Naive thymus-derived CD4-positive, alpha-beta T cell (primary cell): ENCODE data around the gene TMOD4. TPM values are rescaled to one million over a fixed set of nuclear protein-coding genes. Genes with fewer than 3 reads are reported as not detected.

ENCODE experiments used
- ATAC-seq: fragments of 150-1000 bp; cut with Tn5 transposase; 2 replicates; pipeline ENCODE4 v1.10.0; 2021; ENCODE audit warnings: mild to moderate bottlenecking, moderate library complexity
- CTCF ChIA-PET: fragments of 350-600 bp; sonication (Branson Sonifier 250); formaldehyde crosslinking; loops from one replicate; lab custom pipeline; 2021; ENCODE audit warnings: antibody characterized with exemption; lab: Charles Lee
- POLR2A ChIA-PET: fragments of 350-600 bp; sonication (Branson Sonifier 250); formaldehyde crosslinking; loops from one replicate; lab custom pipeline; 2021; ENCODE audit warnings: antibody characterized with exemption, inconsistent platforms; lab: Charles Lee
- DNase-seq, 9 donors: peaks; one replicate each; pipeline versions ENCODE4 v3.0.0 to v3.0.0-alpha.2; 2020 to 2022; ENCODE audit warnings: mixed read lengths in 1 of 9
- H3K27ac ChIP-seq: one replicate; pipeline ENCODE4 v1.7.0; 2013; ENCODE audit warnings: mild to moderate bottlenecking, low read depth, low read length, moderate library complexity
- H3K27me3 ChIP-seq, 2 donors: one replicate each; pipeline ENCODE4 v1.7.0; 2013; ENCODE audit warnings: low read length in 2 of 2, mild to moderate bottlenecking in 2 of 2, moderate library complexity in 2 of 2; ENCODE audit not compliant: control insufficient read depth in 2 of 2, insufficient read depth in 2 of 2
- H3K36me3 ChIP-seq, 3 experiments: 1 replicate in 2 of 3; 2 replicates in 1 of 3; pipeline ENCODE4 v1.7.0; 2013; ENCODE audit warnings: low read length in 3 of 3, mild to moderate bottlenecking in 3 of 3, moderate library complexity in 1 of 3; ENCODE audit not compliant: insufficient read depth in 3 of 3, control insufficient read depth in 2 of 3
- H3K4me1 ChIP-seq, 2 donors: one replicate each; pipeline ENCODE4 v1.7.0; 2013; ENCODE audit warnings: low read length in 2 of 2, mild to moderate bottlenecking in 2 of 2, moderate library complexity in 1 of 2; ENCODE audit not compliant: control insufficient read depth in 2 of 2, insufficient read depth in 2 of 2
- H3K4me3 ChIP-seq: 2 replicates; pipeline ENCODE4 v1.7.0; 2013; ENCODE audit warnings: mild to moderate bottlenecking, low read length
- H3K9me3 ChIP-seq, 3 experiments: 1 replicate in 2 of 3; 2 replicates in 1 of 3; pipeline ENCODE4 v1.7.0; 2013; ENCODE audit warnings: low read length in 3 of 3; ENCODE audit not compliant: control insufficient read depth in 2 of 3
- H3K27ac Mint-ChIP-seq, 9 donors: one replicate each; pipeline ENCODE4 v1.8.0; 2020 to 2022; ENCODE audit warnings: mixed read lengths in 9 of 9, mild to moderate bottlenecking in 8 of 9, moderate library complexity in 5 of 9, inconsistent platforms in 2 of 9
- H3K27me3 Mint-ChIP-seq, 5 donors: one replicate each; pipeline ENCODE4 v1.8.0; 2021 to 2022; ENCODE audit warnings: mixed read lengths in 5 of 5, mild to moderate bottlenecking in 1 of 5
- H3K36me3 Mint-ChIP-seq, 5 donors: one replicate each; pipeline ENCODE4 v1.8.0; 2020 to 2022; ENCODE audit warnings: mixed read lengths in 5 of 5, mild to moderate bottlenecking in 3 of 5, inconsistent platforms in 1 of 5
- H3K4me1 Mint-ChIP-seq, 7 donors: one replicate each; pipeline ENCODE4 v1.8.0; 2020 to 2022; ENCODE audit warnings: mixed read lengths in 7 of 7, mild to moderate bottlenecking in 3 of 7, inconsistent platforms in 1 of 7
- H3K4me3 Mint-ChIP-seq, 10 donors: one replicate each; pipeline ENCODE4 v1.8.0; 2020 to 2022; ENCODE audit warnings: mild to moderate bottlenecking in 10 of 10, mixed read lengths in 10 of 10, moderate library complexity in 6 of 10, inconsistent platforms in 2 of 10
- H3K9me3 Mint-ChIP-seq, 11 donors: one replicate each; pipeline ENCODE4 v1.8.0; 2020 to 2022; ENCODE audit warnings: mixed read lengths in 11 of 11, mild to moderate bottlenecking in 4 of 11, inconsistent platforms in 1 of 11, moderate library complexity in 1 of 11
- intact Hi-C, 2 donors: fragments of 100-400 bp; cut with micrococcal nuclease; formaldehyde crosslinking; loops; one replicate each; pipeline ENCODE4 v1.15.1; 2023
- polyA plus RNA-seq, 2 donors: library from polyadenylated mRNA; unstranded; fragments of 300-500 nt; fragmentation: Illumina TruSeq; gene quantifications; one replicate each; pipeline ENCODE4 v1.2.3, GENCODE V29; 2021
- total RNA-seq, 6 experiments: library from RNA in 5 of 6; stranded (reverse) in 5 of 6; gene quantifications; 1 replicate in 5 of 6; 2 replicates in 1 of 6; pipeline ENCODE4 v1.2.3 and lab custom pipeline; 2021 to 2026

TMOD4 gene
- 1 to 10 TPM; 2.5 to 5.4 (median 4.4) TPM for total RNA-seq
- polyA plus RNA-seq = under 1 TPM in 1 of 2 donors, not detected in 1; 0.73 TPM
- total RNA-seq (lab: John Stamatoyannopoulos, UW) = 3.4 reads per million, percentile 18 among the genes with 10 or more reads in this experiment

GRCh38 chr1:151175863-151176262 is at the start of gene TMOD4:
Gene TMOD4 (minus strand): TSS chr1:151175981. CDS start chr1:151174875, 1,106 bp downstream.
- ChIA-PET CTCF (interaction anchor here (1.0 to 1.3 kb wide), 4 partner anchors 18 to 76 kb away, joined by 3 read pairs; no protein-coding TSS in a partner anchor), POLR2A (interaction anchor here (2.5 kb wide), 1 partner anchor 14 kb away, joined by 7 read pairs; the partner anchor contains the start of gene VPS72)
- Mint-ChIP-seq H3K4me3 (no peak within 1 kb of the TSS), H3K4me1 (peaks cover 0 to 13% (median 3%) of the 10 kb centered on the region in 7 donors), H3K36me3 (peaks cover 18 to 57% (median 24%) of the 10 kb centered on the region in 5 donors), H3K9me3 (no peaks in the 10 kb centered on the region), H3K27ac (peak within 1 kb of the TSS in 7 of 9 donors; percentile 19 to 76 (median 49)), H3K27me3 (no peaks in the 10 kb centered on the region)
- Histone ChIP-seq H3K27ac (no peak within 1 kb of the TSS), H3K27me3 (no peaks in the 10 kb centered on the region), H3K4me1 (no peaks in the 10 kb centered on the region), H3K36me3 (peaks cover 0 to 85% (median 13%) of the 10 kb centered on the region in 3 experiments), H3K9me3 (no peaks in the 10 kb centered on the region), H3K4me3 (no peak within 1 kb of the TSS)
- intact Hi-C loops = no loop called here
- ATAC-seq (peak; percentile 71), DNase-seq (no peak)

- H3K27me3 ChIP-seq = no peaks in the 10 kb centered on the region
- no peaks in the 10 kb centered on the region for H3K27me3 Mint-ChIP-seq
- H3K4me3 ChIP-seq = no peak overlapping the region
- H3K4me3 Mint-ChIP-seq = no peak overlapping the region
- peaks cover 3 to 20% (median 11%) of the 10 kb centered on the region in 7 donors for H3K4me1 Mint-ChIP-seq
- peaks cover 0 to 7% (median 4%) of the 10 kb centered on the region in 5 donors for H3K36me3 Mint-ChIP-seq
- ATAC-seq (no peak), DNase-seq (no peak)
- no peaks in the 10 kb centered on the region for H3K4me1 ChIP-seq
- H3K9me3 Mint-ChIP-seq = no peaks in the 10 kb centered on the region
- intact Hi-C loops = no loop called here
- H3K27ac Mint-ChIP-seq = peak overlapping the region in 2 of 9 donors; percentile 25 to 41
- POLR2A ChIA-PET = interaction anchor here (0.6 kb wide), 1 partner anchor 47 kb away, joined by 3 read pairs; no protein-coding TSS in a partner anchor
- no peaks in the 10 kb centered on the region for H3K9me3 ChIP-seq
- H3K36me3 ChIP-seq = peaks cover 0 to 4% (median 2%) of the 10 kb centered on the region in 3 experiments
- CTCF ChIA-PET = interaction anchor here (0.6 kb wide), 1 partner anchor 9 kb away, joined by 3 read pairs; no protein-coding TSS in a partner anchor
- no peak overlapping the region for H3K27ac ChIP-seq
Measured at GRCh38 chr1:151222130-151222529, 46.3 kb upstream of the TMOD4 start.

GRCh38 chr1:151221616-151222015 is 45.8 kb upstream of the TMOD4 start:
- intact Hi-C loops = no loop called here
- no peak for DNase-seq
- CTCF ChIA-PET = no interaction called here
- POLR2A ChIA-PET = interaction anchor here (0.6 kb wide), 1 partner anchor 649 kb away, joined by 4 read pairs; no protein-coding TSS in a partner anchor
- no peaks in the 10 kb centered on the region for H3K9me3 ChIP-seq
- no peak overlapping the region for H3K27ac ChIP-seq
- no peaks in the 10 kb centered on the region for H3K9me3 Mint-ChIP-seq
- H3K4me3 ChIP-seq = no peak overlapping the region
- no peaks in the 10 kb centered on the region for H3K27me3 ChIP-seq
- no peaks in the 10 kb centered on the region for H3K4me1 ChIP-seq
- H3K4me3 Mint-ChIP-seq = no peak overlapping the region
- H3K36me3 ChIP-seq = peaks cover 0 to 3% (median 0%) of the 10 kb centered on the region in 3 experiments
- no peak for ATAC-seq
- H3K27me3 Mint-ChIP-seq = no peaks in the 10 kb centered on the region
- H3K4me1 Mint-ChIP-seq = peaks cover 6 to 24% (median 14%) of the 10 kb centered on the region in 7 donors
- H3K36me3 Mint-ChIP-seq = peaks cover 0 to 7% (median under 1%) of the 10 kb centered on the region in 5 donors
- H3K27ac Mint-ChIP-seq = peak overlapping the region in 1 of 9 donors; percentile 36

GRCh38 chr1:151213560-151213959 is 37.8 kb upstream of the TMOD4 start:
- DNase-seq = no peak
- Mint-ChIP-seq H3K4me3 (peak overlapping the region in 3 of 10 donors; percentile 1 to 37 (median 25)), H3K27me3 (no peaks in the 10 kb centered on the region), H3K36me3 (peaks cover 0 to 20% (median 11%) of the 10 kb centered on the region in 5 donors), H3K9me3 (no peaks in the 10 kb centered on the region), H3K27ac (peak overlapping the region in 7 of 9 donors; percentile 10 to 79 (median 48)), H3K4me1 (peaks cover 21 to 53% (median 39%) of the 10 kb centered on the region in 7 donors)
- no peak overlapping the region for H3K27ac ChIP-seq
- H3K4me1 ChIP-seq = peaks cover 4 to 13% of the 10 kb centered on the region in 2 donors
- ChIA-PET CTCF (interaction anchor here (0.7 kb wide), 1 partner anchor 9 kb away, joined by 3 read pairs; no protein-coding TSS in a partner anchor), POLR2A (no interaction called here)
- no peaks in the 10 kb centered on the region for H3K9me3 ChIP-seq
- intact Hi-C loops = loop anchor here in 1 of 2 donors (5.0 kb wide), 1 partner anchor 39 kb away; the partner anchor contains the start of gene PSMD4
- peaks cover 0 to 6% (median 0%) of the 10 kb centered on the region in 3 experiments for H3K36me3 ChIP-seq
- H3K27me3 ChIP-seq = no peaks in the 10 kb centered on the region
- no peak overlapping the region for H3K4me3 ChIP-seq
- ATAC-seq = no peak

GRCh38 chr1:151211972-151212705 is 36.4 kb upstream of the TMOD4 start:
- Histone ChIP-seq H3K4me3 (no peak overlapping the region), H3K27ac (no peak overlapping the region), H3K4me1 (peaks cover 4 to 13% of the 10 kb centered on the region in 2 donors), H3K36me3 (peaks cover 0 to 18% (median 0%) of the 10 kb centered on the region in 3 experiments), H3K9me3 (no peaks in the 10 kb centered on the region), H3K27me3 (no peaks in the 10 kb centered on the region)
- CTCF ChIA-PET = interaction anchor here (0.7 kb wide), 1 partner anchor 1278 kb away, joined by 3 read pairs; no protein-coding TSS in a partner anchor
- POLR2A ChIA-PET = interaction anchor here (0.6 to 1.4 kb wide), 5 partner anchors 9 to 531 kb away, joined by 3 to 4 read pairs (median 3); partner anchors contain the start of genes PSMD4 and TNFAIP8L2
- peaks cover 22 to 47% (median 37%) of the 10 kb centered on the region in 7 donors for H3K4me1 Mint-ChIP-seq
- H3K9me3 Mint-ChIP-seq = peaks cover 0 to under 1% (median 0%) of the 10 kb centered on the region in 11 donors
- H3K27ac Mint-ChIP-seq = peak overlapping the region; percentile 74 to 97 (median 91)
- no peaks in the 10 kb centered on the region for H3K27me3 Mint-ChIP-seq
- intact Hi-C loops = loop anchor here in 1 of 2 donors (5.0 kb wide), 1 partner anchor 40 kb away; the partner anchor contains the start of gene PSMD4
- H3K4me3 Mint-ChIP-seq = peak overlapping the region in 9 of 10 donors; percentile 57 to 86 (median 80)
- H3K36me3 Mint-ChIP-seq = peaks cover 0 to 22% (median 11%) of the 10 kb centered on the region in 5 donors
- DNase-seq = peak in 3 of 9 donors; percentile 14 to 30 (median 22)
- no peak for ATAC-seq

GRCh38 chr1:151210830-151211229 is 35.0 kb upstream of the TMOD4 start:
- H3K9me3 ChIP-seq = no peaks in the 10 kb centered on the region
- no peaks in the 10 kb centered on the region for H3K27me3 Mint-ChIP-seq
- H3K4me1 ChIP-seq = peaks cover 5 to 13% of the 10 kb centered on the region in 2 donors
- POLR2A ChIA-PET = no interaction called here
- H3K9me3 Mint-ChIP-seq = peaks cover 0 to 1% (median 0%) of the 10 kb centered on the region in 11 donors
- H3K27ac ChIP-seq = peak overlapping the region; percentile 13
- intact Hi-C loops = loop anchor here in 1 of 2 donors (5.0 kb wide), 1 partner anchor 41 kb away; the partner anchor contains the start of gene PSMD4
- CTCF ChIA-PET = no interaction called here
- peaks cover 0 to 29% (median 0%) of the 10 kb centered on the region in 3 experiments for H3K36me3 ChIP-seq
- DNase-seq (no peak), ATAC-seq (no peak)
- no peak overlapping the region for H3K4me3 ChIP-seq
- peaks cover 22 to 43% (median 36%) of the 10 kb centered on the region in 7 donors for H3K4me1 Mint-ChIP-seq
- H3K27ac Mint-ChIP-seq = peak overlapping the region in 4 of 9 donors; percentile 4 to 91 (median 57)
- peaks cover 0 to 23% (median 9%) of the 10 kb centered on the region in 5 donors for H3K36me3 Mint-ChIP-seq
- H3K4me3 Mint-ChIP-seq = peak overlapping the region in 5 of 10 donors; percentile 11 to 66 (median 45)
- H3K27me3 ChIP-seq = no peaks in the 10 kb centered on the region
